B cell (primary cell): ENCODE results near the gene NDUFA6. TPM values are rescaled to one million over a fixed set of nuclear protein-coding genes. Genes with fewer than 3 reads are reported as not detected.

ENCODE experiments used
- ATAC-seq: fragments of 200-7000 bp; cut with Tn5 transposase; one replicate; pipeline ENCODE4 v1.10.0; 2021; ENCODE audit warnings: low read depth, mild to moderate bottlenecking, moderate number of reproducible peaks, moderate library complexity
- CTCF ChIA-PET: fragments of 350-600 bp; sonication (Branson Sonifier 250); formaldehyde crosslinking; loops from one replicate; lab custom pipeline; 2021; ENCODE audit warnings: antibody characterized with exemption, inconsistent platforms; lab: Charles Lee
- POLR2A ChIA-PET: fragments of 350-600 bp; sonication (Branson Sonifier 250); formaldehyde crosslinking; loops from one replicate; lab custom pipeline; 2021; ENCODE audit warnings: antibody characterized with exemption; lab: Charles Lee
- DNase-seq: peaks from one replicate; pipeline ENCODE4 v3.0.0; 2013
- H2AFZ ChIP-seq: 2 replicates; pipeline ENCODE4 v1.6.1; 2012; ENCODE audit warnings: mild to moderate bottlenecking, low read depth, low read length; ENCODE audit not compliant: insufficient read depth, poor library complexity, severe bottlenecking
- H3K27ac ChIP-seq, 2 donors: 1 replicate in 1 of 2; 2 replicates in 1 of 2; pipeline ENCODE4 v1.5.1; 2012 to 2013; ENCODE audit warnings: low read length in 2 of 2, mild to moderate bottlenecking in 2 of 2, moderate library complexity in 1 of 2
- H3K27me3 ChIP-seq, 4 experiments: fragments of 200-600 bp in 1 of 4; sonication (generic) in 1 of 4; replicated peaks in 1 of 4; 1 replicate in 2 of 4; 2 replicates in 2 of 4; pipeline versions ENCODE4 v1.6.1 to v1.7.0; 2013 to 2016; ENCODE audit warnings: low read length in 3 of 4, mild to moderate bottlenecking in 2 of 4, mixed read lengths in 1 of 4, moderate library complexity in 1 of 4; ENCODE audit not compliant: insufficient read depth in 4 of 4, control insufficient read depth in 3 of 4; ENCODE audit errors: control extremely low read depth in 1 of 4
- H3K36me3 ChIP-seq, 2 experiments: replicated peaks in 1 of 2; 1 replicate in 1 of 2; 2 replicates in 1 of 2; pipeline versions ENCODE4 v1.6.1 to v1.7.1; 2013; ENCODE audit warnings: low read length in 1 of 2; ENCODE audit not compliant: insufficient read depth in 2 of 2, control insufficient read depth in 1 of 2; ENCODE audit errors: control extremely low read depth in 1 of 2, extremely low read depth in 1 of 2
- H3K4me1 ChIP-seq, 2 donors: fragments of 200-600 bp in 1 of 2; sonication (generic) in 1 of 2; 1 replicate in 1 of 2; 2 replicates in 1 of 2; pipeline versions ENCODE4 v1.5.1 to v1.6.1; 2013 to 2017; ENCODE audit warnings: low read length in 2 of 2; ENCODE audit not compliant: control insufficient read depth in 2 of 2, insufficient read depth in 2 of 2
- H3K4me2 ChIP-seq: replicated peaks from 2 replicates; pipeline ENCODE3; 2012; ENCODE audit warnings: mild to moderate bottlenecking, low read depth, low read length; ENCODE audit not compliant: poor library complexity, severe bottlenecking
- H3K4me3 ChIP-seq, 5 experiments: fragments of 200-600 bp in 1 of 5; sonication (generic) in 1 of 5; 1 replicate in 3 of 5; 2 replicates in 2 of 5; pipeline versions ENCODE4 v1.5.1 to v1.7.0; 2011 to 2016; ENCODE audit warnings: low read length in 4 of 5, mild to moderate bottlenecking in 4 of 5, low read depth in 2 of 5, control low read depth in 1 of 5, moderate library complexity in 1 of 5; ENCODE audit not compliant: insufficient read depth in 1 of 5; ENCODE audit errors: control extremely low read depth in 1 of 5, extremely low read depth in 1 of 5
- H3K79me2 ChIP-seq: fragments of 200-600 bp; sonication (generic); one replicate; pipeline ENCODE4 v1.6.0; 2016; ENCODE audit warnings: low read length; ENCODE audit not compliant: control insufficient read depth, insufficient read depth
- H3K9ac ChIP-seq: fragments of 200-600 bp; sonication (generic); 2 replicates; pipeline ENCODE4 v1.6.1; 2017; ENCODE audit warnings: mild to moderate bottlenecking, low read length, moderate library complexity
- H3K9me3 ChIP-seq, 3 donors: one replicate each; pipeline versions ENCODE4 v1.6.1 to v1.7.1; 2013; ENCODE audit warnings: low read length in 2 of 3; ENCODE audit not compliant: control insufficient read depth in 2 of 3, insufficient read depth in 1 of 3; ENCODE audit errors: control extremely low read depth in 1 of 3
- H4K20me1 ChIP-seq: 2 replicates; pipeline ENCODE4 v1.6.0; 2012; ENCODE audit warnings: mild to moderate bottlenecking, low read length; ENCODE audit not compliant: insufficient read depth, control insufficient read depth, poor library complexity, severe bottlenecking
- H3K27ac Mint-ChIP-seq: one replicate; pipeline ENCODE4 v1.8.0; 2021; ENCODE audit warnings: mixed read lengths
- H3K27me3 Mint-ChIP-seq: one replicate; pipeline ENCODE4 v1.8.0; 2021; ENCODE audit warnings: mixed read lengths
- H3K4me1 Mint-ChIP-seq: one replicate; pipeline ENCODE4 v1.8.0; 2021; ENCODE audit warnings: mixed read lengths
- H3K4me3 Mint-ChIP-seq: one replicate; pipeline ENCODE4 v1.8.0; 2021; ENCODE audit warnings: mixed read lengths
- H3K9me3 Mint-ChIP-seq: one replicate; pipeline ENCODE4 v1.8.0; 2022; ENCODE audit warnings: mixed read lengths; ENCODE audit not compliant: insufficient read depth
- EZH2 ChIP-seq: IDR thresholded peaks from 2 replicates; pipeline ENCODE4 v1.6.1; 2012; ENCODE audit warnings: borderline replicate concordance, low read depth, mild to moderate bottlenecking, moderate library complexity, low read length; ENCODE audit not compliant: insufficient read depth, poor library complexity, severe bottlenecking
- WGBS: methylation state at CpG from one replicate; pipeline ENCODE4 v1.1.5; 2013; ENCODE audit warnings: missing lambda C conversion rate; ENCODE audit not compliant: insufficient coverage; 5-methylcytosine and 5-hydroxymethylcytosine counted together
- intact Hi-C: fragments of 100-400 bp; cut with micrococcal nuclease; formaldehyde crosslinking; loops from one replicate; pipeline ENCODE4 v1.10.0; 2022
- polyA plus RNA-seq: library from polyadenylated mRNA; depleted of rRNA; stranded (reverse); fragments of >200 nt; gene quantifications from 2 replicates; pipeline ENCODE4 v1.2.3, GENCODE V29; 2012
- small RNA-seq: library from RNA; depleted of rRNA; stranded (forward); fragments of <200 nt; gene quantifications from one replicate; pipeline ENCODE3, GENCODE V24; 2012; ENCODE audit warnings: low replicate concordance, low read depth; ENCODE audit not compliant: insufficient read length
- total RNA-seq, 2 donors: library from RNA; stranded (reverse); fragments of 120-200 nt in 1 of 2; gene quantifications; 1 replicate in 1 of 2; 2 replicates in 1 of 2; pipeline versions ENCODE4 v1.2.3 to v1.2.4, GENCODE V29; 2013 to 2022
- TF ChIP-seq, protein P1 (sequence below): fragments of 200-600 bp; IDR thresholded peaks from one replicate; pipeline ENCODE4 v1.8.0; 2022; ENCODE audit warnings: antibody characterized with exemption, mild to moderate bottlenecking

The NDUFA6 gene
- total and polyA plus RNA-seq, 2 donors (not counting 1 experiment from before 2014, with no cell fraction given): 26.2 to 47.8 TPM

DNA sequence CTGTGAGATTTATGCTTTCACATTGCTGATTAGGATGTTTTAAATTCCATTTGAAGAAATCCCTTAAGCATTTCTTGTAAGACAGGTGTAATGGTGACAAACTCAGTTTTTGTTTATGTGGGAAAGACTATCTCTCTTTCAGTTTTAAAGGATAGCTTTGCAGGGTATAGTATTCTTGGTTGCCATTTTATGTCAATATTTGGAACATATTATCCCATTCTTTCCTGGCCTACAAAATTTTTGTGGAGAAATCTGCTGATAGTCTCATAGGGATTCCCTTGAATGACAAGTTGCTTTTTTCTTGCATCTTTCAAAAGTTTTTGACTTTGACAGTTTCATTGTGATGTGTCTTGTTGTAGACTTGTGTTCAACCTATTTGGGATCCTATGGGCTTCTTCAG lies 48.8 kb downstream of the NDUFA6 start:
- ATAC-seq: no peak
- Mint-ChIP-seq H3K4me1 (peaks cover 22% of the 10 kb centered on the region), H3K27ac (no peak overlapping the region), H3K27me3 (no peaks in the 10 kb centered on the region), H3K9me3 (peaks cover 8% of the 10 kb centered on the region), H3K4me3 (no peak overlapping the region)
- ChIA-PET POLR2A (no interaction called here), CTCF (interaction anchor here (0.7 to 1.2 kb wide), 3 partner anchors 50 to 333 kb away, joined by 3 to 9 read pairs (median 3); no protein-coding TSS in a partner anchor)
- Histone ChIP-seq H3K27ac (no peak overlapping the region), H3K4me1 (peaks cover 7 to 8% of the 10 kb centered on the region in 2 donors), H3K4me2 (no peak overlapping the region), H3K27me3 (no peaks in the 10 kb centered on the region), H4K20me1 (no peaks in the 10 kb centered on the region), H3K36me3 (no peaks in the 10 kb centered on the region), H3K9ac (no peak overlapping the region), H3K4me3 (no peak overlapping the region), H3K9me3 (peaks cover 7 to 17% (median 13%) of the 10 kb centered on the region in 3 donors), H2AFZ (no peak overlapping the region), H3K79me2 (no peaks in the 10 kb centered on the region)
- TF ChIP-seq, protein P1, sequence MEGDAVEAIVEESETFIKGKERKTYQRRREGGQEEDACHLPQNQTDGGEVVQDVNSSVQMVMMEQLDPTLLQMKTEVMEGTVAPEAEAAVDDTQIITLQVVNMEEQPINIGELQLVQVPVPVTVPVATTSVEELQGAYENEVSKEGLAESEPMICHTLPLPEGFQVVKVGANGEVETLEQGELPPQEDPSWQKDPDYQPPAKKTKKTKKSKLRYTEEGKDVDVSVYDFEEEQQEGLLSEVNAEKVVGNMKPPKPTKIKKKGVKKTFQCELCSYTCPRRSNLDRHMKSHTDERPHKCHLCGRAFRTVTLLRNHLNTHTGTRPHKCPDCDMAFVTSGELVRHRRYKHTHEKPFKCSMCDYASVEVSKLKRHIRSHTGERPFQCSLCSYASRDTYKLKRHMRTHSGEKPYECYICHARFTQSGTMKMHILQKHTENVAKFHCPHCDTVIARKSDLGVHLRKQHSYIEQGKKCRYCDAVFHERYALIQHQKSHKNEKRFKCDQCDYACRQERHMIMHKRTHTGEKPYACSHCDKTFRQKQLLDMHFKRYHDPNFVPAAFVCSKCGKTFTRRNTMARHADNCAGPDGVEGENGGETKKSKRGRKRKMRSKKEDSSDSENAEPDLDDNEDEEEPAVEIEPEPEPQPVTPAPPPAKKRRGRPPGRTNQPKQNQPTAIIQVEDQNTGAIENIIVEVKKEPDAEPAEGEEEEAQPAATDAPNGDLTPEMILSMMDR: no peak
- no peak for TF ChIP-seq EZH2
- intact Hi-C loops: no loop called here
- DNase-seq: no peak

DNA sequence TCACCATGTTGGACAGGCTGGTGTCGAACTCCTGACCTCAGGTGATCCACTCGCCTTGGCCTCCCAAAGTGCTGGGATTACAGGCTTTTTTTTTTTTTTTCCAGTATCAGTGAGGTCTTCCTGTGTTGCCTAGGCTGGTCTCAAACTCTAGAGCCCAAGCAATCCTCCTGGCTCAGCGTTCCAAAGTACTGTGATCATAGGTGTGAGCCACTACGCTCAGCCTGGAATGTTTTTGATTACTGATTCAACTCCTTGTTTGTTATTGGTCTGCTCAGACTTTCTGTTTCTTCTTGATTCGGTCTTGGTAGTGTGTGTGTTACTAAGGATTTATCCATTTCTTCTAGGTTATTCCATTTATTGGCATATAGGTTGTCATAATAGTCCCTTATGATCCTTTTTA lies 51.3 kb downstream of the NDUFA6 start:
- Mint-ChIP-seq H3K27me3 (no peaks in the 10 kb centered on the region), H3K27ac (no peak overlapping the region), H3K9me3 (peaks cover 11% of the 10 kb centered on the region), H3K4me3 (no peak overlapping the region), H3K4me1 (peaks cover 22% of the 10 kb centered on the region)
- ChIA-PET CTCF (no interaction called here), POLR2A (interaction anchor here (0.7 kb wide), 1 partner anchor 1120 kb away, joined by 3 read pairs; no protein-coding TSS in a partner anchor)
- intact Hi-C loops: no loop called here
- no peak for DNase-seq
- no peak for ATAC-seq
- peak overlapping the region; percentile 24 for H3K4me2 ChIP-seq
- TF ChIP-seq, protein P1: no peak
- H3K9me3 ChIP-seq: peaks cover 7 to 23% (median 13%) of the 10 kb centered on the region in 3 donors
- H3K27ac ChIP-seq: no peak overlapping the region
- 97% methylated on average over 3 of the region's 5 CpGs for WGBS
- H3K4me1 ChIP-seq: peaks cover 7 to 8% of the 10 kb centered on the region in 2 donors
- no peak overlapping the region for H2AFZ ChIP-seq
- H3K4me3 ChIP-seq: no peak overlapping the region
- no peak overlapping the region for H3K9ac ChIP-seq
- no peaks in the 10 kb centered on the region for H3K79me2 ChIP-seq
- H3K36me3 ChIP-seq: no peaks in the 10 kb centered on the region
- H3K27me3 ChIP-seq: no peaks in the 10 kb centered on the region
- no peaks in the 10 kb centered on the region for H4K20me1 ChIP-seq

Small RNA genes lying within 50 kb of the gene (small RNA-seq; reads per million reads assigned to genes)
- not detected for gene SNORD13P1

Other genes starting within 250 kb of the NDUFA6 start
- gene SHISA8, start 175.7 kb downstream of the NDUFA6 start, total RNA-seq: 46.5 and 54.1 TPM in 2 replicates
- 5.1 and 22.4 TPM in 2 replicates for gene SHISA8, start 175.7 kb downstream of the NDUFA6 start, polyA plus RNA-seq
- gene TNFRSF13C, start 164.0 kb downstream of the NDUFA6 start, total RNA-seq: 646 and 651 TPM in 2 replicates
- gene TNFRSF13C, start 164.0 kb downstream of the NDUFA6 start, polyA plus RNA-seq: 221 and 227 TPM in 2 replicates
- gene CENPM, start 143.6 kb downstream of the NDUFA6 start, total RNA-seq: 26.0 and 30.7 TPM in 2 replicates
- 34.4 and 43.8 TPM in 2 replicates for gene CENPM, start 143.6 kb downstream of the NDUFA6 start, polyA plus RNA-seq
- 0.29 and 0.39 TPM in 2 replicates for gene SEPTIN3, start 121.3 kb downstream of the NDUFA6 start, total RNA-seq
- 0.06 and 0.14 TPM in 2 replicates for gene SEPTIN3, start 121.3 kb downstream of the NDUFA6 start, polyA plus RNA-seq
- 10.1 and 10.4 TPM in 2 replicates for gene WBP2NL, start 92.0 kb downstream of the NDUFA6 start, total RNA-seq
- 1.6 and 3.2 TPM in 2 replicates for gene WBP2NL, start 92.0 kb downstream of the NDUFA6 start, polyA plus RNA-seq
- 20.2 and 21.0 TPM in 2 replicates for gene NAGA, start 20.0 kb downstream of the NDUFA6 start, total RNA-seq
- gene NAGA, start 20.0 kb downstream of the NDUFA6 start, polyA plus RNA-seq: 7.0 and 13.2 TPM in 2 replicates
- gene PHETA2, start 16.5 kb downstream of the NDUFA6 start, total RNA-seq: 3.2 and 3.8 TPM in 2 replicates
- gene PHETA2, start 16.5 kb downstream of the NDUFA6 start, polyA plus RNA-seq: 1.1 TPM in 2 replicates
- 133 and 140 TPM in 2 replicates for gene SMDT1, start 11.1 kb downstream of the NDUFA6 start, total RNA-seq
- gene SMDT1, start 11.1 kb downstream of the NDUFA6 start, polyA plus RNA-seq: 79.0 and 122 TPM in 2 replicates
- 3.9 TPM in 2 replicates for gene CYP2D6, start 40.0 kb upstream of the NDUFA6 start, total RNA-seq
- 3.1 and 7.4 TPM in 2 replicates for gene CYP2D6, start 40.0 kb upstream of the NDUFA6 start, polyA plus RNA-seq
- gene TCF20, start 179.9 kb upstream of the NDUFA6 start, total RNA-seq: 67.0 and 81.3 TPM in 2 replicates
- 16.4 and 20.9 TPM in 2 replicates for gene TCF20, start 179.9 kb upstream of the NDUFA6 start, polyA plus RNA-seq